HG02759 (cell line): ENCODE results near the gene PDIA5.
A peak's percentile ranks its signal among the peaks of the same experiment; 100 is the strongest.

Experiments
- ATAC-seq: cut with Tn5 transposase; IDR thresholded peaks from one replicate; pipeline ENCODE4 v1.9.1; 2021; ENCODE audit warnings: mild to moderate bottlenecking, moderate library complexity; ENCODE audit not compliant: unreplicated experiment

Gene PDIA5

GRCh38 chr3:123089611-123090331, 22.9 kb downstream of the PDIA5 start:
- ATAC-seq, result no peak

GRCh38 chr3:123090728-123091531, 24.1 kb downstream of the PDIA5 start:
- no peak for ATAC-seq

GRCh38 chr3:123092243-123092642, 25.4 kb downstream of the PDIA5 start:
- ATAC-seq, result no peak

- no peak for ATAC-seq
These were observed 26.9 kb downstream of the PDIA5 start for GRCh38 chr3:123093696-123094095.

GRCh38 chr3:123094516-123095313, 27.9 kb downstream of the PDIA5 start:
- ATAC-seq, result no peak

GRCh38 chr3:123096126-123096525, 29.3 kb downstream of the PDIA5 start:
- ATAC-seq, result no peak

GRCh38 chr3:123096731-123097130, 29.9 kb downstream of the PDIA5 start:
- ATAC-seq, result no peak

GRCh38 chr3:123098426-123099330, 31.9 kb downstream of the PDIA5 start:
- no peak for ATAC-seq

GRCh38 chr3:123099331-123100192, 32.7 kb downstream of the PDIA5 start:
- no peak for ATAC-seq

- no peak for ATAC-seq
These were observed 33.5 kb downstream of the PDIA5 start for GRCh38 chr3:123100193-123100776.

GRCh38 chr3:123102249-123102648, 35.4 kb downstream of the PDIA5 start:
- no peak for ATAC-seq

- ATAC-seq, result no peak
These were observed 36.0 kb downstream of the PDIA5 start for GRCh38 chr3:123102826-123103225.

GRCh38 chr3:123104550-123104949, 37.7 kb downstream of the PDIA5 start:
- no peak for ATAC-seq

- ATAC-seq, result peak; percentile 75
These were observed 38.7 kb downstream of the PDIA5 start for GRCh38 chr3:123105201-123106189.

GRCh38 chr3:123110282-123110975, 43.6 kb downstream of the PDIA5 start:
- ATAC-seq, result no peak

GRCh38 chr3:123110976-123111615, 44.3 kb downstream of the PDIA5 start:
- no peak for ATAC-seq

GRCh38 chr3:123111640-123112039, 44.8 kb downstream of the PDIA5 start:
- ATAC-seq, result no peak
